ENCODE results near the gene ZBTB40.

The ZBTB40 gene

DNA sequence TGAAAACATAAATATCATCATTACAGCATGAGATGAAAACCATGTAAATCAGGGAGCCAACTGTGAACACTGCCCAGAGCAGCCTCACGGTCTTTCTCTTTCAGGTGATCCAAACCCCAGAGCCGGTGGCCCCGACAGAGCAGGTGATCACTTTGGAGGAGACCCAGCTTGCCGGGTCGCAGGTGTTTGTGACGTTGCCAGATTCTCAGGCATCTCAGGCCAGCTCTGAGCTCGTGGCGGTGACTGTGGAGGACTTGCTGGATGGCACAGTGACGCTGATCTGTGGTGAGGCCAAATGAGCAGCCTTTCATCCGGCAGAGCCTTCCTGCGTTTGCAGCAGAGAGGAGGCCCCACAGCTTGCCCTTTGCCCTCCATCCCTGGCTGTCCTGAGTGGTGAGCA is 74.4 kb downstream of the ZBTB40 start:
- Histone ChIP-seq H3K4me3 (replicated peaks; ENCODE audit: low read depth, low read length) (no peak overlapping the region), H3K27me3 (replicated peaks; ENCODE audit: control insufficient read depth, insufficient read depth, low read length) (no peaks in the 10 kb centered on the region), H3K36me3 (ENCODE audit: control insufficient read depth, insufficient read depth, low read length) (peaks cover 21% of the 10 kb centered on the region)
- TF ChIP-seq, protein P1, sequence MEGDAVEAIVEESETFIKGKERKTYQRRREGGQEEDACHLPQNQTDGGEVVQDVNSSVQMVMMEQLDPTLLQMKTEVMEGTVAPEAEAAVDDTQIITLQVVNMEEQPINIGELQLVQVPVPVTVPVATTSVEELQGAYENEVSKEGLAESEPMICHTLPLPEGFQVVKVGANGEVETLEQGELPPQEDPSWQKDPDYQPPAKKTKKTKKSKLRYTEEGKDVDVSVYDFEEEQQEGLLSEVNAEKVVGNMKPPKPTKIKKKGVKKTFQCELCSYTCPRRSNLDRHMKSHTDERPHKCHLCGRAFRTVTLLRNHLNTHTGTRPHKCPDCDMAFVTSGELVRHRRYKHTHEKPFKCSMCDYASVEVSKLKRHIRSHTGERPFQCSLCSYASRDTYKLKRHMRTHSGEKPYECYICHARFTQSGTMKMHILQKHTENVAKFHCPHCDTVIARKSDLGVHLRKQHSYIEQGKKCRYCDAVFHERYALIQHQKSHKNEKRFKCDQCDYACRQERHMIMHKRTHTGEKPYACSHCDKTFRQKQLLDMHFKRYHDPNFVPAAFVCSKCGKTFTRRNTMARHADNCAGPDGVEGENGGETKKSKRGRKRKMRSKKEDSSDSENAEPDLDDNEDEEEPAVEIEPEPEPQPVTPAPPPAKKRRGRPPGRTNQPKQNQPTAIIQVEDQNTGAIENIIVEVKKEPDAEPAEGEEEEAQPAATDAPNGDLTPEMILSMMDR (IDR thresholded peaks at IDR 0.05; ENCODE audit: insufficient read depth, low read length, poor library complexity, severe bottlenecking), result no peak
- no peak for DNase-seq (ENCODE audit: extremely low read depth, insufficient read length)

DNA sequence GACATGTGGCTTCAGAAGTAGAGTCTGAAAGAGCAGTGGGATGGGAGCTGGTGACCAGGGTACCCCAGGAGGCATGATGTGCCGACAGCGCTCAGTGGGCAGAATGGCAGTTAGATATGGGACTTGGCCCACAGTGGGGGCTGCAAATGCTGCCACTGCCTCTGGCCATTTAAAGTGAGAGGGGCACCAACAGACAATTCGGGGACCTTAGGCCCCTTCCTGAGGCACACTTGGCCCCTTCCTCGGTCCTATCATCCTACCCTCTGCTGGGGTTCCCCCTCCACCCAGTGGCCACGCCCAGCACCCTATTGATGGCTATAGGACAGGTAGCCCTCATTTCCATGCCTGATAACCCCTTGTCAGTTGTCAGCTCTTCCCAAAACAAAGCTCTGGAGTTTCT is 75.0 kb downstream of the ZBTB40 start:
- Histone ChIP-seq H3K4me3 (replicated peaks; ENCODE audit: low read depth, low read length) (no peak overlapping the region), H3K27me3 (replicated peaks; ENCODE audit: control insufficient read depth, insufficient read depth, low read length) (no peaks in the 10 kb centered on the region), H3K36me3 (ENCODE audit: control insufficient read depth, insufficient read depth, low read length) (peaks cover 17% of the 10 kb centered on the region)
- no peak for DNase-seq (ENCODE audit: extremely low read depth, insufficient read length)
- TF ChIP-seq, protein P1 (IDR thresholded peaks at IDR 0.05; ENCODE audit: insufficient read depth, low read length, poor library complexity, severe bottlenecking), result no peak

DNA sequence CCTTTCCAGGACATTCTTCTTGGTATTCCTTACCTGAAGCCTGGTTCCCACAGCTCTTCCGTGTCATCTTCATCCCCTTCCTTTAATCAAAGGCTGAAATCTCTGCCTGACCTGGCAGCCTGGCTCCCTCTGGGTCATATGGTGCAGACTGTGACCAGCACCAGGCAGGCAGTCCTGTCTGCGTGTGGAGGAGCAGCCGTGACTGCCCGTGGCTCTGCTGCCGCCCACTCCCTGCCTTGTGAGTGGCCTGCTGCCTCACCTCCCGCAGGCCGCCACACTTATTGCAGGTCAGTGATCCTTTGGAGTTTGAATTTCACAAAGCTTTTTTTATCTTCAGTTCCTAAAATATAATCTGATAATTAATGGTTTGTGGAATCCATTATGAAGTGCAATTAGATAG is 75.5 kb downstream of the ZBTB40 start:
- Histone ChIP-seq H3K27me3 (replicated peaks; ENCODE audit: control insufficient read depth, insufficient read depth, low read length) (no peaks in the 10 kb centered on the region), H3K4me3 (replicated peaks; ENCODE audit: low read depth, low read length) (no peak overlapping the region), H3K36me3 (ENCODE audit: control insufficient read depth, insufficient read depth, low read length) (peaks cover 14% of the 10 kb centered on the region)
- TF ChIP-seq, protein P1 (IDR thresholded peaks at IDR 0.05; ENCODE audit: insufficient read depth, low read length, poor library complexity, severe bottlenecking), result no peak
- no peak for DNase-seq (ENCODE audit: extremely low read depth, insufficient read length)

DNA sequence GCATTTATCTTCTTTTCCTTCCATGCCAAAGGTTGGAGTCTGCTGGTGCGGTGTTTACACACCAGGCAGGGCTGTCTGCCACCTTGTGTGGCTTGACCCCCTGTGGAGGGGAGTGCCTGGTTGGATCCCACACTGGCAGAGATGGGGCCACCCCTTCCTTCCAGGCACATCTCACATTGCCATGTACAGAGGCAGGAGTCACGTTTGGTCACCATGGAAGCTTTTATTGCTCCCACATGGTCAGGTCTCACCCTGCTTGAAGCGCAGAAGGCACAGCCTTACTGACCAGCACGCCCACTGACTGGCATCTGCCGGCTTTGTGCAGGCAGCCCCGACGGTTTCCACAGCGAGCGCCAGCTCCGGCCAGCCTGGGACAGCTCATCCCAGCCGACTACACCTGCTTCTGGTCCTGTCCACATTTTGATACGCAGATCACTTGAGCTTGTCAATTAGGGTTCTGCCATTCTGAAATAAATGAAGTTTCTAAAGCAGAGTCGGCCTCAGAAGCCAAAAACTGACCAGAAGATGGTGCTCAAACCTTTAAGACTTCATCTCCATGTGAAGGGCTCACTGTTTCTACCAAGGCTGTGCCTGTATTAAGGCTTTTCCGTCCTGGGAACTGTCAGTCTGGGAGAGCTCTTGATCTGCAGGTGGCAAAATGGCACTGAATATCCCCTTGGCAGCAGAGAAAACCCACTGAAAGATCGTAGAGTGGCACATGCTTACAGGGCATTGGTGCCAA is 76.1 kb downstream of the ZBTB40 start:
- DNase-seq (ENCODE audit: extremely low read depth, insufficient read length), result no peak
- H3K27me3 ChIP-seq (replicated peaks; ENCODE audit: control insufficient read depth, insufficient read depth, low read length), result no peaks in the 10 kb centered on the region
- TF ChIP-seq, protein P1 (IDR thresholded peaks at IDR 0.05; ENCODE audit: insufficient read depth, low read length, poor library complexity, severe bottlenecking), result no peak
- H3K36me3 ChIP-seq (ENCODE audit: control insufficient read depth, insufficient read depth, low read length), result peaks cover 14% of the 10 kb centered on the region
- H3K4me3 ChIP-seq (replicated peaks; ENCODE audit: low read depth, low read length), result no peak overlapping the region

DNA sequence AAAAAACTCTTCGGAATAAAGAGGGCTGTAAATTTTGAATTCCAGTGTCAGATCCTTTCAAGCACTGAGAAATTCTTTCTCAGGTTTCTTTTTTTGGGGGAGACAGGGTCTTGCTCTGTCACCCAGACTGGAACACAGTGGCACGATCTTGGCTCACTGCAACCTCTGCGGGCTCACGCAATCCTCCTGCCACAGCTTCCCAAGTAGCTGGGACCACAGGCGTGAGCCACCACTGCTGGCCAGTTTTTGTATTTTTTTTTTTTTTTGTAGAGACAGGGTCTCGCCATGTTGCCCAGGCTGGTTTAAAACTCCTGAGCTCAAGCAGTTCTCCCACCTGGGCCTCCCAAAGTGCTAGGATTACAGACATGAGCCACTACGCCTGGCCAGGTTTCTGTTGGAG is 76.8 kb downstream of the ZBTB40 start:
- TF ChIP-seq, protein P1 (IDR thresholded peaks at IDR 0.05; ENCODE audit: insufficient read depth, low read length, poor library complexity, severe bottlenecking), result no peak
- Histone ChIP-seq H3K27me3 (replicated peaks; ENCODE audit: control insufficient read depth, insufficient read depth, low read length) (no peaks in the 10 kb centered on the region), H3K36me3 (ENCODE audit: control insufficient read depth, insufficient read depth, low read length) (peaks cover 14% of the 10 kb centered on the region), H3K4me3 (replicated peaks; ENCODE audit: low read depth, low read length) (no peak overlapping the region)
- no peak for DNase-seq (ENCODE audit: extremely low read depth, insufficient read length)

All from GM06990 (cell line).